ENCODE measurements around the gene XPNPEP3.
"Not testable (repeated sequence)": the region's sequence is repeated elsewhere in the genome, so short reads cannot be mapped to it uniquely, and the experiment has no call there.

The XPNPEP3 gene

GRCh38 chr22:40857309-40857855 lies 434 bp downstream of the XPNPEP3 start:
- DNase-seq = no peak

- DNase-seq = no peak
Measured at GRCh38 chr22:40862013-40862412, 5.1 kb downstream of the XPNPEP3 start, which contains the start of gene DNAJB7. Gene DNAJB7 (minus strand): TSS chr22:40862113. CDS start chr22:40861994, 119 bp downstream.

- DNase-seq = no peak
Measured at GRCh38 chr22:40862537-40862936, 5.6 kb downstream of the XPNPEP3 start.

- no peak for DNase-seq
Measured at GRCh38 chr22:40867109-40867508, 10.2 kb downstream of the XPNPEP3 start.

GRCh38 chr22:40868379-40868778 lies 11.4 kb downstream of the XPNPEP3 start:
- DNase-seq = not testable (repeated sequence)

- DNase-seq = no peak
Measured at GRCh38 chr22:40874016-40874415, 17.1 kb downstream of the XPNPEP3 start.

- no peak for DNase-seq
Measured at GRCh38 chr22:40875111-40875510, 18.2 kb downstream of the XPNPEP3 start.

GRCh38 chr22:40876907-40877306 lies 20.0 kb downstream of the XPNPEP3 start:
- DNase-seq = no peak

GRCh38 chr22:40877488-40877887 lies 20.5 kb downstream of the XPNPEP3 start:
- no peak for DNase-seq

GRCh38 chr22:40878922-40879321 lies 22.0 kb downstream of the XPNPEP3 start:
- no peak for DNase-seq

GRCh38 chr22:40889116-40889515 lies 32.2 kb downstream of the XPNPEP3 start:
- no peak for DNase-seq

GRCh38 chr22:40890881-40891280 lies 33.9 kb downstream of the XPNPEP3 start:
- DNase-seq = peak; percentile 29

GRCh38 chr22:40894417-40894816 lies 37.5 kb downstream of the XPNPEP3 start:
- no peak for DNase-seq

- DNase-seq = peak; percentile 69
Measured at GRCh38 chr22:40898850-40899357, 42.0 kb downstream of the XPNPEP3 start.

GRCh38 chr22:40904101-40904500 lies 47.2 kb downstream of the XPNPEP3 start:
- DNase-seq = no peak

GRCh38 chr22:40908895-40909294 lies 51.9 kb downstream of the XPNPEP3 start:
- no peak for DNase-seq

- DNase-seq = peak; percentile 21
Measured at GRCh38 chr22:40911772-40912171, 54.8 kb downstream of the XPNPEP3 start.

- not testable (repeated sequence) for DNase-seq
Measured at GRCh38 chr22:40912987-40913386, 56.0 kb downstream of the XPNPEP3 start.

GRCh38 chr22:40919446-40919845 lies 62.5 kb downstream of the XPNPEP3 start:
- DNase-seq = no peak

- DNase-seq = no peak
Measured at GRCh38 chr22:40920526-40920925, 63.6 kb downstream of the XPNPEP3 start.

GRCh38 chr22:40922484-40923303 lies 65.7 kb downstream of the XPNPEP3 start:
- peak; percentile 58 for DNase-seq

GRCh38 chr22:40928657-40929056 lies 71.7 kb downstream of the XPNPEP3 start:
- no peak for DNase-seq

GRCh38 chr22:40932396-40932795 lies 75.4 kb downstream of the XPNPEP3 start:
- no peak for DNase-seq

- no peak for DNase-seq
Measured at GRCh38 chr22:40939202-40939601, 82.3 kb downstream of the XPNPEP3 start.

Data from fibroblast of skin of right biceps (primary cell).